ENCODE data around the gene OR52E6. TPM values are rescaled to one million over a fixed set of nuclear protein-coding genes. Genes with fewer than 3 reads are reported as not detected.

The OR52E6 gene
- not detected for polyA plus RNA-seq (ENCODE audit: insufficient read length)

DNA sequence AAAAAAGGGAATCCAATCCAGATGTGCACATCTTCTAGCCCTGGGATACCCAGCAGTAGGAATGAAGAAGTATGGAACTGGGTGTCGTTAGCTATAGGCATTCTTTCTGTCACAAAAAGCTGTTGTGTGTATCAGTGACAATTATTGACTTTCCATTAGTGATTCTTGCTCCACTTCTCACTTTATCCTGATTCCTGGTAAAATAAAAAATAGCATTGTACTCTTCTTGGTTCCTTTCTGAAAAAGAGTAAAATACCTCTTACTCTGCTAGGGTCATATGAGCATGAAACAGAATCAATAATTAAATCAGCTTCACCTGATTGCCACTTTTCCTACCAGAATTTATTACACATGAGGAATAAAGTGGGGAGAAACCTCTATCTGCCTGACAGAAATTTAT is at the start of gene OR52E6:
OR52E6 (minus strand) TSS at position 101 of the 400 bp plus-strand sequence; CDS start at position 101, 0 bp downstream.
- DNase-seq (ENCODE audit: low read depth), result no peak

DNA sequence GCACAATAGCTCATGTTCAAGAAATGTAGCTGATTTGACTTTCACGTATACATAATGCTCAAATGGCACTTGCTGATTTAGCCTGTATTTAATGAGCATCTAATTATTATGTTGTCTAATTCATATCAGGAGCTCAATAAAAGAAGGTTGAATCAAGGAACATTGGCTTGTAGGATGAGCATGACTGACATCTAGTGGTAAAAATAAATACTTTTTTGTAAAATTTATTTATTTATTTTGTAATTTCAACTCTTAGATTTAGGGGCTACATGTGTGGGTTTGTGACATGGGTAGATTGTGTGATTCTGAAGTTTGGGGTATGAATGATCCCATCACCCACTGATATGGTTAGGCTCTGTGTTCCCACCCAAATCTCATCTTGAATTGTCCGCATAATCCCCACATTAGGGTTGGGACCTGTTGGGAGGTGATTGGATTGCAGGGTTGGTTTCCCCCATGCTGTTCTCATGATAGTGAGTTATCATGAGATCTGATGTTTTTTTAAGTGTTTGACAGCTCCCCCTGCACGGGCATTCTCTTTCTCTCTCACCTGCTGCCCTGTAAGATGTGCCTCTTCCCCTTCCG is 49.6 kb upstream of the OR52E6 start:
- DNase-seq (ENCODE audit: low read depth), result no peak

DNA sequence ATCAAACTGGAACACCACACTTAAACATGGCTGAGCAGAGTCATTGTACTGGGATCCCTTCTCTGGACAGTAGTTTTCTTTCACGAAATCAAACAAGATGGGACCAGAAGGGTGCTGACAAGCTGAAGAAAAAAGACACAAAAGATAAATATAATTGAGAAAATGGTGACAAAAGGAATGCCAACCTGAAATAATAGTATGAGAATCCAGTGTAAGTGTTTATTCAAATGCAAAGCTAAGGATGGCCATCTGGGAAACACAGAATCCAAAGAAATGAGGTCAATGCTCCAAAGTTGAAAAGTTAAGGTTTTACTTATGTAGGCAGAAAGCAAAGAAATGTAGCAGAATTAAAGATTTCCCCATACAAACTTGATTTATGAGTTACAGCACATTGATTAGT is 46.0 kb upstream of the OR52E6 start:
- no peak for DNase-seq (ENCODE audit: low read depth)

DNA sequence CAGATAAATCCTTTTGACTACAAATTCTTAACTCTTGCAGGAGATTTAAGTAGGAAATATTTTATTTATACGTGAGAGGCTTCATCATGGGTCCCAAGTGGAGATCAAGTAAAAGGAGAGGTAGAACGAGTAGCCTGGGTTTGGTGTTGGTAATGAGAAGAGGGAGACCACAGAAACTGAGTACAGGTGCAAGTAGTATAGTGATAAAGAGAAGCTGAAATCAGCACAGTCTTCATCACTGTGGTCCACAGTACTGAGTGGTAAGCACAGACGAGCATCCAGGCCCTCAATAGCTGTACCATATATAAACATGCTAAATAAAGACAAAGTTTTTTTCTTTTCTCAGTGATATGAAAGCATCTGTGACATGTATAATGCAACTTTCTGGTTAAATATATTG is 45.5 kb upstream of the OR52E6 start:
- no peak for DNase-seq (ENCODE audit: low read depth)

DNA sequence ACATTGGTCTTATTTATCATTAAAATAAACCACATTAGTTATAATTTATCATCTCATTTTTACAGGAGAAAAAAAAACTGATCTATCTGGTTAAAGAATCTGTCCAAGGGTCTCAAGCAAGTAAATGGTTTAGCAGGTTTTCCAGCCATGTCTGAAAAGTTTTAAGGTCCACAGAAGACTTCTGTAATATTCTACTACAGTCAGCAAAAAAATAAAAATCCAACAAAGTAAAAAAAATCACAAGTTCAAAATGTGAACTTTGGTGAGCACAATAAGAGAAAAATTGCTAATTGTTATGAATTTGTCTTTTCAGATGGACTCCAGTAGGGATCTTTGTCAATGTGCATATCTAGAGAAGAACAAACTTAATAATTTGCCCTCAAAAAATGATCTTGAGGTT is 40.1 kb upstream of the OR52E6 start:
- DNase-seq (ENCODE audit: low read depth), result no peak

DNA sequence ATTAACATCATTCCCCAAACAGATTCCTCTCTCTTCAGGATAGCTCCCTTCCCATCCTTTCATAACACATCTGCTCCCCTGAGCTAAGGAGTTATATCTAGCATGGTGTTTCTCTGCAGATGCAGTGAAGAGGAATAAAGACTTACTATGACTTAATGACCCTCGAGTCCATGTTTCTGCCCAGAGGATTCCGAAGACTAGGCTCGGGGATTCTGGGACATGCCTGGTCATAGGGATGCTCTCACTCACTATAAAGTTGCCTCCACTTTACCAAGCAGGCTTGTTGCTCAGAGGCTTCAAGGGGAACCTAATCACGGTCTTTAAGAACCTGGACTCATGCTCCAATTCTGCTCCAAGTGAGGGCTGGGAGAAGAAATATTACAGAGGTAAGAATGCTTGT is 38.6 kb upstream of the OR52E6 start, which contains the start of gene OR52E4:
OR52E4 (plus strand) TSS at position 301 of the 400 bp plus-strand sequence. CDS start 3,664 bp downstream, outside the sequence.
- no peak for DNase-seq (ENCODE audit: low read depth)

DNA sequence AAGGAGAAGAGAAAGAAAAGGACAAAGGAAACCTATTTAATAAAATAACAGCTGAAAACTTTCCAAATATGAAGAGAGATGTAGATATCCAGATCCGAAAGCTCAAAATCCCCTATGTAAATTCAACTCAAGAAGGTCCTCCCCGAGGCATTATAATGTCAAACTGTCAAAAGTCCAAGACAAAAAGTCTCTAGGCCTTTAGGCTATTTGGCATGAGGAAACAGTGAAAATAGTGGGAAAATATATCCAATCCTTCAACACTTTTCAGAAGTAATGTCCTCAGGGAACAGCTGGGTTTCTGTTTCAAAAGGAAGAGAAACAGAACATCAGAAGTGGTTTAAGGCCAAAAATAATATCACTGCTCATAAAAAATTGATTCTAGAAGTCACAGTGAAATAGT is 36.9 kb upstream of the OR52E6 start:
- DNase-seq (ENCODE audit: low read depth), result no peak

DNA sequence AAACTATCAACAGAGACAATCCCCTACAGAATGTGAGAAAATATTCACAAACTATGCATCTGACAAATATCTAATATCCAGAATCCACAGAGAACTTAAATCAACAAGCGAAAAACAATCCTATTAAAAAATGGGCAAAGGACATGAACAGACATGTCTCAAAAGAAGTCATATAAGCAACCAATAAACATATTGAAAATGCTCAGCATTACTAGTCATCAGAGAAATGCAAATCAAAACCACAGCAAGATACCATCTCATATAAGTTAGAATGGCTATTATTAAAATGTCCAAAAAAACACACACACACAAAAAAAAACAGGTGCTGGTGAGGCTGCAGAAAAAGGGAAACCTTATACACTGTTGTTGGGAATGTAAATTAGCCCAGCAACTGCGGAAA is 24.1 kb upstream of the OR52E6 start:
- DNase-seq (ENCODE audit: low read depth), result no peak

DNA sequence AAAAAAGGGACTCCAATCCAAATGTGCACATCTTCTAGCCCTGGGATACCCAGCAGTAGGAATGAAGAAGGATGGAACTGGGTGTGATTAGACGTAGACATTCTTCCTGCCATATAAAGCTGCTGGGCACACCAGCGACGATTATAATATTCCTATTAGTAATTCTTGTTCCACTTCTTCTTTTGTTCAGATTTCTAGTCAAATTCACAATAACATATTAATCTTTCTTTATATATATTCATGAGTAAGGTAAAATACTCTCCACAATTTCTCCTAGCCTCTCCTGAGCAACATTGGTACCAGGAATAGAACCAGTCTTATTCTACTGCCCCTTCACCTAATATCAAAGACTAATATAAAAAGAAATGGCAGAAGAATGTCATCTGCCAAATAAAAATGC is 15.9 kb upstream of the OR52E6 start, which contains the start of gene OR52E8:
OR52E8 (minus strand) TSS at position 101 of the 400 bp plus-strand sequence; CDS start at position 101, 0 bp downstream.
- DNase-seq (ENCODE audit: low read depth), result no peak

DNA sequence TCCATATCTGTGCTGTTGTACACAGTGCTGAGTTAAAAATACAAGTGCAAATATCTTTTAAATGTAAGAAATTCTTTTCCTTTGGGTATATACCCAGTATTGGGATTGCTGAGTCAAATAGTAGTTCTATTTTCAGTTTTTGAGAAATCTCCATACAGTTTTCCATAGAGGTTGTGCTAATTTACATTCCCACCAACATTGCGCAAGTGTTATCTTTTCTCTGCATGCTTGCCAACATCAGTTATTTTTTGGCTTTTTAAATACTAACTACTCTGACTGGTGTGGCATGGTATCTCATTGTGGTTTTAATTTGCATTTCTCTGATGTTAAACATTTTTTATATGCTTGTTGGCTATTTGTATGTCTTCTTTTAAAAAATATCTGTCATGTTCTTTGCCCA is 9.3 kb upstream of the OR52E6 start:
- no peak for DNase-seq (ENCODE audit: low read depth)

DNA sequence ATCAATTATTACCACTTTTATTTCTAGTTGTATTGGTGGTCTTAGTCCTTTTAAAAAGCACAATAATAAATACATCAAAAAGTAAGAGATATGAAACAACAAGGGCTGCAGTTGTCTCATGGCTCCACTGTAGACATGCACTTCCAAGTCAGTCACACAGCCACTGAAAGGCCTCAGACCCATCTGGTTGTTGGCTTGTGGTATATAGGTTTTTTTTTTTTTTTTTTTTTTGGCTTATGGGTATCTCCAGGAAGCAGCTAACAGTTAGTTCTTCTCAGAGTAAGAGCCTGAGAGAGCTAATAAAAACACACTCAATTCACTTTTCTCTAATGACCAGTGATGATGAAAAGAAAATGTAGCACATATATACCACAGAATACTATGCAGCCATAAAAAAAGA is 6.0 kb upstream of the OR52E6 start:
- DNase-seq (ENCODE audit: low read depth), result no peak

DNA sequence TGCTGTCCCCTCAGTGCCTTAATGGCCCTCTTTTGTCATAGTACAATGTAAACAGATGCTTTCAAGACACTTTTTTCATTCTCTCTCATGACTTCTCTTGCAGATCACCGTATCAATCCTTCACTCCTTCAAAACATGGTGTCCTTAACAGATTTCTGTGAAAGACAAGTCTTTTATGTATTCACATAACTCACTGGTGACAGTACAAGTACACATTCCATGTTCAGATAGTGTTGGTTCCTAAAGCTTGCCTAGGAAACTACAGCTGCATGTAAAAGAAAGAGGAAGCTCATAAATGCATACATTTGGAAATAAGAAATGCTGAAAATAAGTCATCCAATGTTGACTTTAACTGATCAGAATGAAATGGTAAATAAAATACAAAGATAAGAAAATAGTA is 5.0 kb upstream of the OR52E6 start:
- DNase-seq (ENCODE audit: low read depth), result no peak

DNA sequence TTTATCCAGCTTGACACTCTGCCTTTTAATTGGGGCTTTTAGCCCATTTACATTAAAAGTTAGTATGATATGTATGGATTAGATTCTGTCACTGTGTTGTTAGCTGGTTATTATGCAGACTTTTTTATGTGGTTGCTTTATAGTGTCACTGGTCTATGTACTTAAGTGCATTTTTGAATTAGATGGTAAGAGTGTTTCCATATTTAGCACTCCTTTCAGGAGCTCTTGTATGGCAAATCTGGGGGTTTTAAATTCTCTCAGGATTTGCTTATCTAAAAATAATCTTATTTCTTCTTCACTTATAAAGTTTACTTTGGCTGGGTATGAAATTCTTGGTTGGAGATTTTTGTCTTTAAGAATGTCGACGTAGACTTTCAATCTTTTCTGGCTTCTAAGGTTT is 4.0 kb downstream of the OR52E6 start:
- DNase-seq (ENCODE audit: low read depth), result no peak

DNA sequence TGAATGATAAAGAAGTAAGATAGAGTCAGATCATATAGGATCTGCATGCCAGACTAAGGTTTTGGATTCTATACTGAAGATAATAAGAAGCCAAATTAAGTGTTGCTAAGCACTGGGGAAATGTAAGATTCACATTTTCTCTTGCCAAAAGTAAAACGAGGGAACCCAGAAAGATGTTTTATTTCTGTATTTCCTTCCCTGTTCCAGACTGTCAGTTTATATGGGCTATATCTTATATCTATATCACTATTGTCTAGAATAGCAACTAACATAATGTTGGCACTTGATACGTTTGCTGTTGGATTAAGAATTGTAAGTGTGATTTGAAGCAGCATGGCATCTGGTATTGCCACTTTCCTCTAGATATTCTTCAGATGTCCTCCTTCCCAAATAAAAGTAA is 8.3 kb downstream of the OR52E6 start:
- DNase-seq (ENCODE audit: low read depth), result no peak

DNA sequence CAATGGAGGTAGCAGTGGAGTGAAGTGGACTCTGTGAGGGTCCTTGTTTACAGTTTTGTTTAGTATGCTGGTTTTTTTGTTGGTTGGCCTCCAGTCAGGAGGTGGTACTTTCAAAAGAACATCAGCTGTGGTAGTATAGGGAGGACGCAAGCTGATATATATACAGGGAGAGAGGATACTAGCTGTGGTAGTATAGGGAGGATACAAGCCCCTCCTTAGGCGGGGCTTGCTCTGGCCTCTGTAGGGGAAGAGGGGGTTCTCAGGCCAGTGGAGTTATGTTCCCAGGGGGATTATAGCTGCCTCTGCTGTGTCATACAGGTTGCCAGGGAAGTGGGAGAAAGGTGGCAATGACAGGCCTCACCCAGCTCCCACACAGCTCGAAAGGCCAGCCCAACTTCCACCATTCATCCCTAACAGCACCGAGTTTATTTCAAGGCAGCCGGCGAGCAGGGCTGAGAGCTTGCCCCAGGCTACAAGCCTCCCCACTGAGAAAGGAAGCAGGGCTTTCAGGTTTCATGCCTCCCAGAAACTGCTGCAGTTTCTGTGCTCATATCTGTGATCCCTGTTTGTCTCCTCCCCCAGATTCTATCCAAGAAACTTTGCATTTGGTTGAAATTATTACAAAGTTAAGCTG is 10.4 kb downstream of the OR52E6 start:
- DNase-seq (ENCODE audit: low read depth), result no peak

DNA sequence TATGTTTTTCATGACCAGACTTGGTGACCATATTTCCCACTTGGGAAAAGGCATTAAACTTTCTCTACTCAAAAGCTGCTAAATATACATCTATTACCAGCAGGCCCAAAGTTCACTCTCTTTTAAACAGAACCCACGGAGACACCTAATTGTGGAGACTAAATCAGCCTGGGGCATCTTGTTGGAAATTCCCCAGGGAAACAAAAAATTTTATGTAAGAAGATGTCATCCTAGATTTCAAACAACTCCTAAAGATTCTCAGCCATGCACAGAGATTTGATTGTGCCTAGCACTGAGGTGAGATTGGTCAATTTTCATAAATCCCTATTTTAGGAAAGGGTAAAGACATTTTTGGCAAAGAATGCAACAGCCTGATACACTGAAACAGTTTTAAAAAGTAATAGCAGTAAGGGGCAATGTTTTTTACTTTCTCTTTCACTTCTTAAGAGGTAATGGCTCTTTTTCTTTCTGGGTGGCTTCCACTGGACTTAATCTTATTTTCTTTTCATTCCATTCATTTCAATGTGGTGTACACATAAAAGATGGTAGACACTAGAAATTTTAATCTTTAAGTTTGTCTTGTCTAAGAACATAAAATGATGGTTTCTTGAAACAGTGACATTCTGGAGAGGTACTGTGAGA is 23.3 kb downstream of the OR52E6 start:
- no peak for DNase-seq (ENCODE audit: low read depth)

DNA sequence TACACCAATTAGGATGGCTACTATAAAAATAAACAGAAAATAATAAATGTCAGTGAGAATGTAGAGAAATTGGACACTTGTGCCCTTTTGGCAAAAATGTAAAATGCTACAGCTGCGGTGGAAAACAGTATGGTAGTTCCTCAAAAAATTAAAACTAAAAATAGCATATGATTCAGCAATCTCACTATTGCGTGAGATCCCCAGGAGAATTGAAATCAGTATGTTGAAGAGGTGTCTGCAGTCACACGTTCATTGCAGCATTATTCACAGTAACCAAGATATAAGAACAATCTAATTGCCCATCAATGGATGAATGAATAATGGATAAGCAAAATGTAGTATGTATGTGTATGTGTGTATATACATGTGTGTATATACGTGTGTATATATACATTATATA is 26.2 kb downstream of the OR52E6 start:
- no peak for DNase-seq (ENCODE audit: low read depth)

DNA sequence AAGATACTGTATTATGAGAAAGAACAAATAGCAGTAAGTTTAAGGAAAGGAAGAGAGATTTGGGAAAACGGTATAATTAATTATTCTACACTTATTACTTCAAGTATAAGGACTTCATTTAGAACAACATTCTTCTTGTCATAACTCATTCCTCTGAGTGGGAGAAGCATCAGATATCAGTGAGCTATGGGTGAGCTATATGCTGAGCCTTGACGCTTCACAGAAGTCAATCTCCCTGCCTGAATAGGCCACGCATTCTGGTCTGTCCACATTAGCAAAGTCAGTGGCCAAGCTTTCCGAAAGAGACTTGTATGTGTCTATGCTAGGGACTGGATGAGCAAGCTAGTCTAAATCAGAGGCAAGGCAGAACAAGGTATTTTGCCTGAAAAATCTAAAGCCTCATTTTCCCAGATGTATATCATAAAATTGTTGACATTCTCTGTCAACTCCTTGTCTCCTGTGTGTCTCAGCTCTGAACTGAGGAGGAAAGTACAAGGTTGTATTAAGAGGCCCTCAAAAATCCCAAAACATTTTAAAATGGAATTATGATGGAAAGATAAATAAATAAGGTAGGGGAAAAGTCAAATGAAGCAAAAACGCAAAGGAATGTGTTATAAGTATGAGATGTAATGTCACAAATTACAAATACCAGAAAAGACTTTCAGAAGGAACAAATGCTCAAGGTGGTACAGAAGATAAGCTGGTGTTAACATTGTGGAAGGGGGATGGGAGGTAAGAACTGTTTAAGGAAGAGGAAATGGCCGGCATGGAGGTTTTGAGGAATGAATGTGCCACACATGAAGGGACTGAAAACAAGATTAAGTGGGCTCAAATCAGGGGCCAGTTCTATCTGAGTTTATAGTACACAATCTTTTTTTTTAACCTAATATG is 31.5 kb downstream of the OR52E6 start:
- DNase-seq (ENCODE audit: low read depth), result no peak

DNA sequence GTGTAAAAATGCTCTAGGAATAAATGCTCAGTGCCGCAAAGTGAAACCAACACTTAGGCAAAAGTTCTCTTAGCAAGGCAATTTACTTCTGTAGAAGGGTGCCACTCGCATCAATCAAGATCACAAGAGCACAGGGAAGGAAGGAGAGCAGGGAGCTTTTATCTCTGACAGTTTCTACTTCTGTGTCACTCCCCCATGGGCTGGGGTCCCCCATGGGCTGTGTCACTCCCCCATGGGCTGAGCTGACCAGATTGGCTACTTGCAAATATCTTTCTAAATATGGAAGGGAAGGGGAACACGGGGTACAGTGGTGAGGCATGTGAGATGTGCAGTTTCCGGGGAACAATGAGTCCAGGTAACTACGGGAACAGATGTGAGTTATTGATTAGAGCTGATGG is 32.6 kb downstream of the OR52E6 start:
- DNase-seq (ENCODE audit: low read depth), result no peak

DNA sequence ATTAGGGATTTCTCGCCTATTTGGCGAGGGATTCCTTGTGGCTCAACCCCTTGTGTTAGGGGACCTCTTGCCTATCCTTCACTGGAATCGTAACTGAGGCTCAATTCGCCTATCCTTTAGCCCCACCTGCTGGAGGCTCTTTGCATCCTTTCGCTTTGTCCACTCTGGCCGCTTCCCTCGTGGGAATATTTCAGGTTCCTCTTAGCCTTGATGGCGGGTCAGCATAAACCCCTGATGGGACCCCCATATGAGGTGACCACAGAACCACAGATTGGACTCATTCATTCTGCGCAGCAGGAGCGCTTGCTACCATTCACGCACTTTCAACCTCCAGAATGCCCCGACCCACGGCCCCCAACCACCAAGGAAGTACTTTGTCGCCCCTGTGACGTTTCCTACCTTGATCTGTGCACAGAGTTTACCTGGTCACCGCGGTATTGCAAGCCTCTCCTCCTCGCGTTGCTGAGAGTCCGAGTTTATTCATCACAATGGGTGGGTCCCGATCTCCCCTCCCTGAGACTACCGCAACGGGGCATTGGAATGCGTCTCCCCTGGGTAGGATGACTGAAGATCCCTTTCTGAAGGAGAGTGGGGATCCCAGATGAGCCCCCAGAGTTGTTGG is 33.1 kb downstream of the OR52E6 start, which contains the start of gene OR52N2:
OR52N2 (plus strand) TSS at position 425 of the 622 bp plus-strand sequence. CDS start 11,412 bp downstream, outside the sequence.
- peak; percentile 40 for DNase-seq (ENCODE audit: low read depth)

DNA sequence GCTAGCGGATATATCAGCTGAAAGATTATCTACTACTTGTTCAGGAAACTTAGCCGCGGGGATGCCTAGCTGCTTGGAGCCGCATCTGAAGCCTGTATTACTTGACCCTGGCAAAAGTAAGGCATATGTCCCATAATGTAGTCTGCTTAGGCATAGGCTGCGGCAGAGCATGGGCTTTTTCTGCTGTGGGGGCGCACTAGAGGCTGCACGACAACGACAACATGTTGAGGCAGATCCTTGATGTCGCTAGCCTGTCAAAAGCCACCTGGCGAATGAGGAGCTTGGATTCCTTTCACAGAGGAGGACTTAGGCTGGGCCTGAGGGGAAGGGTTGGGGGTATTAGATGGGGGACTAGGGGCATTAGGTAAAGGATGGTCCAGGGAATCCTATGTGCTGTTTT is 34.1 kb downstream of the OR52E6 start:
- no peak for DNase-seq (ENCODE audit: low read depth)

Measured in forelimb muscle (tissue), 1 donor.